WTC11 (cell line): Measurements from ENCODE around the gene PIPOX.

Experiments used
- CREB1 ChIP-seq: sonication (generic); formaldehyde crosslinking; IDR thresholded peaks from 2 replicates; pipeline ENCODE4 v1.8.0; 2023; ENCODE audit warnings: mild to moderate bottlenecking, missing genetic modification reagents
- TF ChIP-seq, protein P1 (sequence below): fragments of 200-600 bp; IDR thresholded peaks from 2 replicates; pipeline ENCODE4 v1.8.0; 2022; ENCODE audit warnings: antibody characterized with exemption

DNA sequence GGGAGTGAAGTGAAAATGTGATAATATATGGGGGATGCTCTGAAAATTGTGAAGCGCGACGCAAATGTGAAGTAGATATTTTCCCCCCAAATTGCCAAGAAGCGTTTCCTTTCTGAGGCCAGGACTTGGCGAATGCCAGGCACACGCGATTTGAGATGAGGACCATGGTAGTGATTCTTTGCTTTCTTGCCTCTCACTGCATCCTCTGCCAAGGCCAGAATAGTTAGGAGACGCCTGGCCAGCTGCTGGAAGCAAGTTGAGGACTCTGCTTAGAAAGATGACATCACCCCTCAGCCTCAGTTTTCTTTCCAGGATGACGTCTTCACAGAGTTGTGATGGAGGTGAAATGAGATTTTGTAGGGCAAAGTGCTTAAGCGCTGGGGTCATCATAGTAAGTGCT lies 25.9 kb downstream of the PIPOX start:
- TF ChIP-seq, protein P1, sequence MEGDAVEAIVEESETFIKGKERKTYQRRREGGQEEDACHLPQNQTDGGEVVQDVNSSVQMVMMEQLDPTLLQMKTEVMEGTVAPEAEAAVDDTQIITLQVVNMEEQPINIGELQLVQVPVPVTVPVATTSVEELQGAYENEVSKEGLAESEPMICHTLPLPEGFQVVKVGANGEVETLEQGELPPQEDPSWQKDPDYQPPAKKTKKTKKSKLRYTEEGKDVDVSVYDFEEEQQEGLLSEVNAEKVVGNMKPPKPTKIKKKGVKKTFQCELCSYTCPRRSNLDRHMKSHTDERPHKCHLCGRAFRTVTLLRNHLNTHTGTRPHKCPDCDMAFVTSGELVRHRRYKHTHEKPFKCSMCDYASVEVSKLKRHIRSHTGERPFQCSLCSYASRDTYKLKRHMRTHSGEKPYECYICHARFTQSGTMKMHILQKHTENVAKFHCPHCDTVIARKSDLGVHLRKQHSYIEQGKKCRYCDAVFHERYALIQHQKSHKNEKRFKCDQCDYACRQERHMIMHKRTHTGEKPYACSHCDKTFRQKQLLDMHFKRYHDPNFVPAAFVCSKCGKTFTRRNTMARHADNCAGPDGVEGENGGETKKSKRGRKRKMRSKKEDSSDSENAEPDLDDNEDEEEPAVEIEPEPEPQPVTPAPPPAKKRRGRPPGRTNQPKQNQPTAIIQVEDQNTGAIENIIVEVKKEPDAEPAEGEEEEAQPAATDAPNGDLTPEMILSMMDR = no peak
- no peak for TF ChIP-seq CREB1 (CRISPR knock-in tag)
